ENCODE results near the gene CUL1. TPM values are rescaled to one million over a fixed set of nuclear protein-coding genes. Genes with fewer than 3 reads are reported as not detected.

CUL1 gene
- total RNA-seq, 1 experiment from 2014 or later = 53.1 TPM

DNA sequence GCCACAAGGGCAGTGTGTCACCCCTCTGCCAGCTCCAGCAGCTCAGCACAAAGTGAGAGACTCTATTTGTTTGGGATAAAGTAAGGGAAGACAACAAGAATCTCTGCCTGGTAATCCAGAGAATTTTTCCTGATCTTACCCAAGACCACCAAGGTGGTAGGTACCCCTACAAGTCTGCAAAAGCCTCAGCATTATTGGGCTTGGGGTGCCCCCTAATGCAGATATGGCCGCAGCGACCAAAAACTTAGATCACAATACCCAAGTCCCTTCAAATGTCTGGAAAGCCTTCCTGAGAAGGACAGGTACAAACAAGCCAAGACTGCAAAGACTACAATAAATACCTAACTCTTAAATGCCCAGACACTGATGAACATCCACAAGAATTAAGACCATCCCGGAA lies 22.4 kb upstream of the CUL1 start:
- no TSS peak for BruUV-seq (replicated peaks)
- no peak overlapping the region for H3K9ac ChIP-seq (ENCODE audit: low read length)
- H3K36me3 ChIP-seq (ENCODE audit: control insufficient read depth in 1 of 2, insufficient read depth in 2 of 2, low read length in 2 of 2) = no peaks in the 10 kb centered on the region
- POLR2A ChIA-PET = no interaction called here
- no peaks in the 10 kb centered on the region for H3K79me2 ChIP-seq (ENCODE audit: insufficient read depth, low read length)
- no peak overlapping the region for H2AFZ ChIP-seq (ENCODE audit: low read depth, low read length, poor library complexity, severe bottlenecking)
- H3K9me2 ChIP-seq (ENCODE audit: insufficient read depth) = no peaks in the 10 kb centered on the region
- no peaks in the 10 kb centered on the region for H3K27me3 ChIP-seq (ENCODE audit: insufficient read depth, low read length)
- RAD21 ChIA-PET (ENCODE audit: low non-redundant PET in 1 of 2, low total read pairs in 2 of 2, uncharacterized antibody in 2 of 2, unreplicated experiment in 2 of 2) = no interaction called here
- intact Hi-C loops (cut with micrococcal nuclease) = no loop called here
- no peaks in the 10 kb centered on the region for H4K20me1 ChIP-seq (ENCODE audit: insufficient read depth)
- peaks cover 5 to 20% of the 10 kb centered on the region in 2 experiments; a peak in 3 of 4 replicates for H3K4me1 ChIP-seq (ENCODE audit: control insufficient read depth in 1 of 2, insufficient read depth in 2 of 2, low read length in 2 of 2)
- CTCF ChIA-PET = no interaction called here
- TF ChIP-seq EZH2 (IDR thresholded peaks at IDR 0.05) (no peak), EGR1 (IDR thresholded peaks at IDR 0.05; ENCODE audit: low read depth) (no peak), POLR2AphosphoS5 (IDR thresholded peaks at IDR 0.05; ENCODE audit: low read depth, low read length) (no peak)
- TF ChIP-seq, protein P1, sequence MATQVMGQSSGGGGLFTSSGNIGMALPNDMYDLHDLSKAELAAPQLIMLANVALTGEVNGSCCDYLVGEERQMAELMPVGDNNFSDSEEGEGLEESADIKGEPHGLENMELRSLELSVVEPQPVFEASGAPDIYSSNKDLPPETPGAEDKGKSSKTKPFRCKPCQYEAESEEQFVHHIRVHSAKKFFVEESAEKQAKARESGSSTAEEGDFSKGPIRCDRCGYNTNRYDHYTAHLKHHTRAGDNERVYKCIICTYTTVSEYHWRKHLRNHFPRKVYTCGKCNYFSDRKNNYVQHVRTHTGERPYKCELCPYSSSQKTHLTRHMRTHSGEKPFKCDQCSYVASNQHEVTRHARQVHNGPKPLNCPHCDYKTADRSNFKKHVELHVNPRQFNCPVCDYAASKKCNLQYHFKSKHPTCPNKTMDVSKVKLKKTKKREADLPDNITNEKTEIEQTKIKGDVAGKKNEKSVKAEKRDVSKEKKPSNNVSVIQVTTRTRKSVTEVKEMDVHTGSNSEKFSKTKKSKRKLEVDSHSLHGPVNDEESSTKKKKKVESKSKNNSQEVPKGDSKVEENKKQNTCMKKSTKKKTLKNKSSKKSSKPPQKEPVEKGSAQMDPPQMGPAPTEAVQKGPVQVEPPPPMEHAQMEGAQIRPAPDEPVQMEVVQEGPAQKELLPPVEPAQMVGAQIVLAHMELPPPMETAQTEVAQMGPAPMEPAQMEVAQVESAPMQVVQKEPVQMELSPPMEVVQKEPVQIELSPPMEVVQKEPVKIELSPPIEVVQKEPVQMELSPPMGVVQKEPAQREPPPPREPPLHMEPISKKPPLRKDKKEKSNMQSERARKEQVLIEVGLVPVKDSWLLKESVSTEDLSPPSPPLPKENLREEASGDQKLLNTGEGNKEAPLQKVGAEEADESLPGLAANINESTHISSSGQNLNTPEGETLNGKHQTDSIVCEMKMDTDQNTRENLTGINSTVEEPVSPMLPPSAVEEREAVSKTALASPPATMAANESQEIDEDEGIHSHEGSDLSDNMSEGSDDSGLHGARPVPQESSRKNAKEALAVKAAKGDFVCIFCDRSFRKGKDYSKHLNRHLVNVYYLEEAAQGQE (IDR thresholded peaks at IDR 0.05; ENCODE audit: low read depth) = no peak
- H3K9me3 ChIP-seq (ENCODE audit: control insufficient read depth in 1 of 2, insufficient read depth in 1 of 2, low read depth in 1 of 2, low read length in 2 of 2) = no peaks in the 10 kb centered on the region; a peak in 1 of 4 replicates
- ATAC-seq = no peak
- no peak for DNase-seq (ENCODE audit: low read depth, low spot score)
- no peak overlapping the region for H3K4me3 ChIP-seq (replicated peaks in 1 of 2; ENCODE audit: low read depth in 1 of 2, low read length in 2 of 2)
- no peak overlapping the region for H3K27ac ChIP-seq (ENCODE audit: low read depth, low read length)
- no peak overlapping the region for H3K4me2 ChIP-seq (ENCODE audit: low read length)

DNA sequence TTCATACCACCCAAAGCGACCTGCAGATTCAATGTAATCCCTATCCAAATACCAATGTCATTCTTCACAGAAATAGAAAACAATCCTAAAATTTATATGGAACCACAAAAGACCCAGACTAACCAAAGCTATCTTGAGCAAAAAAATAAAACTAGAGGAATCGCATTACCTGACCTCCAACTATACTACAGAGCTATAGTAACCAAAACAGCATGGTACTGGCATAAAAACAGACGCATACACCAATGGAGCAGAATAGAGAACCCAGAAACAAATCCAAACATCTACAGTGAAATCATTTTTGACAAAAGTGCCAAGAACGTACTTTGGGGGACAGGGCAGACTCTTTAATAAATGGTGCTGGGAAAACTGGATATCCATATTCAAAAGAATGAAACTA lies 16.9 kb upstream of the CUL1 start:
- H3K9me2 ChIP-seq (ENCODE audit: insufficient read depth) = no peaks in the 10 kb centered on the region
- H3K4me1 ChIP-seq (ENCODE audit: control insufficient read depth in 1 of 2, insufficient read depth in 2 of 2, low read length in 2 of 2) = peaks cover 5 to 20% of the 10 kb centered on the region in 2 experiments; a peak in 3 of 4 replicates
- H3K4me2 ChIP-seq (ENCODE audit: low read length) = no peak overlapping the region
- DNase-seq (ENCODE audit: low read depth, low spot score) (no peak), ATAC-seq (no peak)
- intact Hi-C loops (cut with micrococcal nuclease) = no loop called here
- TF ChIP-seq JUND (IDR thresholded peaks at IDR 0.05) (no peak), CBX3 (IDR thresholded peaks at IDR 0.05; ENCODE audit: low read depth) (no peak), EZH2 (IDR thresholded peaks at IDR 0.05) (no peak), POLR2AphosphoS5 (IDR thresholded peaks at IDR 0.05; ENCODE audit: low read depth, low read length) (no peak), ELF1 (IDR thresholded peaks at IDR 0.05; ENCODE audit: borderline replicate concordance, low read depth) (no peak), SIN3A (IDR thresholded peaks at IDR 0.05; ENCODE audit: low read depth) (no peak)
- TF ChIP-seq, protein P2, sequence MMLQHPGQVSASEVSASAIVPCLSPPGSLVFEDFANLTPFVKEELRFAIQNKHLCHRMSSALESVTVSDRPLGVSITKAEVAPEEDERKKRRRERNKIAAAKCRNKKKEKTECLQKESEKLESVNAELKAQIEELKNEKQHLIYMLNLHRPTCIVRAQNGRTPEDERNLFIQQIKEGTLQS (IDR thresholded peaks at IDR 0.05) = no peak
- TF ChIP-seq, protein P3, sequence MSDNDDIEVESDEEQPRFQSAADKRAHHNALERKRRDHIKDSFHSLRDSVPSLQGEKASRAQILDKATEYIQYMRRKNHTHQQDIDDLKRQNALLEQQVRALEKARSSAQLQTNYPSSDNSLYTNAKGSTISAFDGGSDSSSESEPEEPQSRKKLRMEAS (IDR thresholded peaks at IDR 0.05) = no peak
- H4K20me1 ChIP-seq (ENCODE audit: insufficient read depth) = no peaks in the 10 kb centered on the region
- H3K4me3 ChIP-seq (replicated peaks in 1 of 2; ENCODE audit: low read depth in 1 of 2, low read length in 2 of 2) = no peak overlapping the region
- CTCF ChIA-PET = no interaction called here
- H3K9ac ChIP-seq (ENCODE audit: low read length) = no peak overlapping the region
- RAD21 ChIA-PET (ENCODE audit: low non-redundant PET in 1 of 2, low total read pairs in 2 of 2, uncharacterized antibody in 2 of 2, unreplicated experiment in 2 of 2) = no interaction called here
- no peak overlapping the region for H3K27ac ChIP-seq (ENCODE audit: low read depth, low read length)
- H3K27me3 ChIP-seq (ENCODE audit: insufficient read depth, low read length) = no peaks in the 10 kb centered on the region
- no peaks in the 10 kb centered on the region for H3K79me2 ChIP-seq (ENCODE audit: insufficient read depth, low read length)
- H3K9me3 ChIP-seq (ENCODE audit: control insufficient read depth in 1 of 2, insufficient read depth in 1 of 2, low read depth in 1 of 2, low read length in 2 of 2) = 0 out of 4 replicates have a peak, but pooled peaks cover 0 to 3% of the 10 kb centered on the region in 2 experiments
- no peaks in the 10 kb centered on the region for H3K36me3 ChIP-seq (ENCODE audit: control insufficient read depth in 1 of 2, insufficient read depth in 2 of 2, low read length in 2 of 2)
- no peak overlapping the region for H2AFZ ChIP-seq (ENCODE audit: low read depth, low read length, poor library complexity, severe bottlenecking)
- no TSS peak for BruUV-seq (replicated peaks)
- POLR2A ChIA-PET = no interaction called here

Data from HCT116 (cell line).